PC-9 (cell line): ENCODE data around the gene ADAMTSL2. TPM values are rescaled to one million over a fixed set of nuclear protein-coding genes. Genes with fewer than 3 reads are reported as not detected.
A peak's percentile ranks its signal among the peaks of the same experiment; 100 is the strongest.

Experiments
- BruUV-seq: library from RNA; stranded (reverse); fragments of 400-500 nt; replicated peaks from 2 replicates; lab custom pipeline; 2021; lab: Mats Ljungman, UMichigan
- CTCF ChIA-PET: fragments of 300-600 bp; sonication (Branson Sonifier 250); formaldehyde crosslinking; loops from one replicate; lab custom pipeline; 2022; ENCODE audit warnings: antibody characterized with exemption; lab: Charles Lee
- POLR2A ChIA-PET: fragments of 300-600 bp; sonication (Branson Sonifier 250); formaldehyde crosslinking; loops from one replicate; lab custom pipeline; 2022; ENCODE audit warnings: antibody characterized with exemption; ENCODE audit not compliant: unreplicated experiment; lab: Charles Lee
- DNase-seq, 2 experiments: peaks; one replicate each; pipeline versions ENCODE4 v3.0.0 to v3.0.0-alpha.2; 2015 to 2022; ENCODE audit warnings: mixed read lengths in 1 of 2
- H2AFZ ChIP-seq: fragments of 200-600 bp; sonication (generic); 2 replicates; pipeline ENCODE4 v1.8.1; 2017; ENCODE audit warnings: antibody characterized with exemption
- H3F3A ChIP-seq: fragments of 200-600 bp; sonication (generic); 2 replicates; pipeline ENCODE4 v1.8.1; 2017; ENCODE audit warnings: antibody characterized with exemption, mild to moderate bottlenecking, low read depth; ENCODE audit not compliant: insufficient read depth
- H3K27ac ChIP-seq: fragments of 200-600 bp; sonication (generic); 2 replicates; pipeline ENCODE4 v1.6.1; 2016; ENCODE audit warnings: mixed run types
- H3K27me3 ChIP-seq: fragments of 200-600 bp; sonication (generic); 2 replicates; pipeline ENCODE4 v1.6.1; 2016; ENCODE audit warnings: low read depth, mixed run types; ENCODE audit not compliant: insufficient read depth
- H3K36me3 ChIP-seq: fragments of 200-600 bp; sonication (generic); 2 replicates; pipeline ENCODE4 v1.6.1; 2016; ENCODE audit warnings: low read depth, mixed run types
- H3K4me1 ChIP-seq: fragments of 200-600 bp; sonication (generic); replicated peaks from 2 replicates; pipeline ENCODE4 v1.6.1; 2016; ENCODE audit warnings: mixed run types; ENCODE audit not compliant: insufficient read depth
- H3K4me2 ChIP-seq: fragments of 200-600 bp; sonication (generic); 2 replicates; pipeline ENCODE4 v1.6.1; 2017; ENCODE audit warnings: mixed run types
- H3K4me3 ChIP-seq: fragments of 200-600 bp; sonication (generic); 2 replicates; pipeline ENCODE4 v1.6.1; 2016; ENCODE audit warnings: mixed run types
- H3K79me2 ChIP-seq: fragments of 200-600 bp; sonication (generic); 2 replicates; pipeline ENCODE4 v1.6.1; 2017; ENCODE audit warnings: low read depth, mixed run types
- H3K9me2 ChIP-seq: fragments of 200-600 bp; sonication (generic); 2 replicates; pipeline ENCODE4 v1.8.1; 2017; ENCODE audit warnings: mild to moderate bottlenecking; ENCODE audit not compliant: insufficient read depth
- H3K9me3 ChIP-seq: fragments of 200-600 bp; sonication (generic); 2 replicates; pipeline ENCODE4 v1.8.1; 2016; ENCODE audit warnings: low read depth; ENCODE audit not compliant: insufficient read depth
- H4K20me1 ChIP-seq: fragments of 200-600 bp; sonication (generic); 2 replicates; pipeline ENCODE4 v1.8.1; 2017; ENCODE audit not compliant: insufficient read depth
- CTCF ChIP-seq: fragments of 200-600 bp; sonication (generic); conservative IDR thresholded peaks from 2 replicates; pipeline ENCODE4 v1.6.1; 2017; ENCODE audit warnings: mixed run types, antibody characterized with exemption, mild to moderate bottlenecking, moderate library complexity
- EZH2 ChIP-seq: fragments of 200-600 bp; sonication (generic); IDR thresholded peaks from 2 replicates; pipeline ENCODE4 v1.8.0; 2017; ENCODE audit warnings: antibody characterized with exemption, low read depth
- intact Hi-C: fragments of 100-400 bp; cut with micrococcal nuclease; formaldehyde crosslinking; loops from one replicate; pipeline ENCODE4 v1.10.0; 2022; ENCODE audit not compliant: unreplicated experiment
- total RNA-seq: library from RNA; stranded (reverse); gene quantifications from 2 replicates; pipeline ENCODE4 v1.2.3, GENCODE V29; 2021

The ADAMTSL2 gene
- total RNA-seq, 1 experiment from 2014 or later: 0.39 TPM

GRCh38 chr9:133614056-133614455, 79.6 kb downstream of the ADAMTSL2 start:
- no TSS peak for BruUV-seq
- POLR2A ChIA-PET: no interaction called here
- no peak overlapping the region for H2AFZ ChIP-seq
- H4K20me1 ChIP-seq: 0 out of 2 replicates have a peak, but pooled peaks cover 5% of the 10 kb centered on the region
- DNase-seq: no peak
- intact Hi-C loops: no loop called here
- H3K9me3 ChIP-seq: no peaks in the 10 kb centered on the region
- no peaks in the 10 kb centered on the region for H3K79me2 ChIP-seq
- no peaks in the 10 kb centered on the region for H3K9me2 ChIP-seq
- CTCF ChIA-PET: no interaction called here
- no peak overlapping the region for H3K4me2 ChIP-seq
- no peaks in the 10 kb centered on the region for H3K36me3 ChIP-seq
- H3K27me3 ChIP-seq: peaks cover 97% of the 10 kb centered on the region
- no peak overlapping the region for H3K4me3 ChIP-seq
- no peaks in the 10 kb centered on the region for H3F3A ChIP-seq
- H3K27ac ChIP-seq: no peak overlapping the region
- no peaks in the 10 kb centered on the region for H3K4me1 ChIP-seq
- no peak for TF ChIP-seq CTCF
- 0 out of 2 replicates have a peak, but pooled peaks have one; percentile 15 for TF ChIP-seq EZH2

- no TSS peak for BruUV-seq
These were observed 80.2 kb downstream of the ADAMTSL2 start for GRCh38 chr9:133614678-133615077.

GRCh38 chr9:133615186-133615585, 80.7 kb downstream of the ADAMTSL2 start:
- ChIA-PET POLR2A (no interaction called here), CTCF (no interaction called here)

More at GRCh38 chr9:133614678-133615077, 80.2 kb downstream of the ADAMTSL2 start:
- CTCF ChIA-PET: interaction anchor here (0.6 kb wide), 1 partner anchor 25 kb away, joined by 4 read pairs; no protein-coding TSS in a partner anchor
- Histone ChIP-seq H4K20me1 (0 out of 2 replicates have a peak, but pooled peaks cover 5% of the 10 kb centered on the region), H3K4me1 (no peaks in the 10 kb centered on the region), H3K4me3 (no peak overlapping the region), H3F3A (no peaks in the 10 kb centered on the region), H2AFZ (no peak overlapping the region), H3K9me2 (no peaks in the 10 kb centered on the region), H3K9me3 (no peaks in the 10 kb centered on the region), H3K4me2 (no peak overlapping the region), H3K27ac (no peak overlapping the region), H3K27me3 (peaks cover 100% of the 10 kb centered on the region), H3K36me3 (no peaks in the 10 kb centered on the region), H3K79me2 (no peaks in the 10 kb centered on the region)
- intact Hi-C loops: no loop called here
- TF ChIP-seq CTCF (no peak), EZH2 (no peak)
- DNase-seq: no peak
- POLR2A ChIA-PET: no interaction called here

More at GRCh38 chr9:133615186-133615585, 80.7 kb downstream of the ADAMTSL2 start:
- Histone ChIP-seq H3K4me3 (no peak overlapping the region), H3K4me2 (no peak overlapping the region), H3K9me2 (no peaks in the 10 kb centered on the region), H4K20me1 (0 out of 2 replicates have a peak, but pooled peaks cover 5% of the 10 kb centered on the region), H3K79me2 (no peaks in the 10 kb centered on the region), H3K4me1 (no peaks in the 10 kb centered on the region), H3K9me3 (no peaks in the 10 kb centered on the region), H3F3A (no peaks in the 10 kb centered on the region), H3K27me3 (peaks cover 100% of the 10 kb centered on the region), H2AFZ (no peak overlapping the region), H3K36me3 (no peaks in the 10 kb centered on the region), H3K27ac (no peak overlapping the region)
- no peak for DNase-seq
- intact Hi-C loops: no loop called here
- no TSS peak for BruUV-seq
- no peak for TF ChIP-seq CTCF
- no peak for TF ChIP-seq EZH2
